ENCODE results near the gene LIPK.
"Not testable (repeated sequence)": the region's sequence is repeated elsewhere in the genome, so short reads cannot be mapped to it uniquely, and the experiment has no call there.

The LIPK gene

DNA sequence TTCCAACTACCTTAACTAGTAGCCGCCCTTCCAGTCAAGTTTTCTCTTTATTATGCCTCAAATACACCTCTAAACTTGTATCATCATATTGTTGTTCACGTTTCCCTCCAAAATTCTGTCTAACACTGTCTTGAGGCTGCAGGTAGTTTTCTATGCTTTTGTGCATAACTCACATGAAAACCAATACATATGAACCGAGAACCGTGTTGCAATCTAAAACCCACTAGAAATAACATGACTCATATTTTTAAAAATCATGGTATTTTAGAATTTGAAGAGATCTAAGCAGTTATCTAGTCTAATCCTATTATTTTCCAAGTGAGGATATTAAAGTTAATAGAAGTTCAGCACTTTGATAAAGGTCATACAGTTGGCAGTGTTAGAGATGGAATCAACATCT, 23.6 kb upstream of the LIPK start:
- Histone ChIP-seq H3K9me3 (ENCODE audit: low read length) (no peaks in the 10 kb centered on the region), H3K36me3 (ENCODE audit: insufficient read depth, low read length) (no peaks in the 10 kb centered on the region), H3K4me3 (ENCODE audit: low read length) (no peak overlapping the region), H3K4me1 (ENCODE audit: insufficient read depth, low read length) (no peaks in the 10 kb centered on the region), H3K27me3 (ENCODE audit: insufficient read depth, low read length) (no peaks in the 10 kb centered on the region), H2AFZ (ENCODE audit: low read depth, low read length) (no peak overlapping the region)

- H3K9me3 ChIP-seq (ENCODE audit: low read length), result no peaks in the 10 kb centered on the region
- H3K27me3 ChIP-seq (ENCODE audit: insufficient read depth, low read length), result no peaks in the 10 kb centered on the region
Measured at GRCh38 chr10:88687853-88688467, 18.1 kb upstream of the LIPK start.

DNA sequence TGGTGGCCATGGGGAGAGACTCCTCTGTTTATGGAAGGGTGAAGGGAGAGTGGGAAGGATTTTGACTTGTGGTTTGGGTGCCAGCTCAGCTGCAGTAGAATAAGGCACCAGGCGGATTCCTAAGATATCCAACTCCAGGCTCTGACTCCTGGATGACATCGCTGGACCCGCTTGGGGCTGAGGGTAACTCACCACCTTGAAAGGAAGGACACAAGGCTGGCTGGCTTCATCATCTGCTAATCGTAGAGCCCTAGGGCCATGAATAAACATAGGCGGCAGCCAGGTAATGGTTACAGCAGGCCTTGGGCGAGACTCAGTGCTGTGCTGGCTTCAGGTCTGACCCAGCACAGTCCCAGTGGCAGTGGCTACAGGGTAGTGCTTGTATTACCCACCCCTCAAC, 16.7 kb upstream of the LIPK start:
- H3K27me3 ChIP-seq (ENCODE audit: insufficient read depth, low read length), result no peaks in the 10 kb centered on the region
- no peaks in the 10 kb centered on the region for H3K9me3 ChIP-seq (ENCODE audit: low read length)
- H3K4me1 ChIP-seq (ENCODE audit: insufficient read depth, low read length), result no peaks in the 10 kb centered on the region
- no peak overlapping the region for H2AFZ ChIP-seq (ENCODE audit: low read depth, low read length)
- no peak overlapping the region for H3K4me3 ChIP-seq (ENCODE audit: low read length)
- no peaks in the 10 kb centered on the region for H3K36me3 ChIP-seq (ENCODE audit: insufficient read depth, low read length)

More at GRCh38 chr10:88687853-88688467, 18.1 kb upstream of the LIPK start:
- H3K36me3 ChIP-seq (ENCODE audit: insufficient read depth, low read length), result no peaks in the 10 kb centered on the region
- no peaks in the 10 kb centered on the region for H3K4me1 ChIP-seq (ENCODE audit: insufficient read depth, low read length)
- H3K4me3 ChIP-seq (ENCODE audit: low read length), result no peak overlapping the region
- H2AFZ ChIP-seq (ENCODE audit: low read depth, low read length), result no peak overlapping the region

DNA sequence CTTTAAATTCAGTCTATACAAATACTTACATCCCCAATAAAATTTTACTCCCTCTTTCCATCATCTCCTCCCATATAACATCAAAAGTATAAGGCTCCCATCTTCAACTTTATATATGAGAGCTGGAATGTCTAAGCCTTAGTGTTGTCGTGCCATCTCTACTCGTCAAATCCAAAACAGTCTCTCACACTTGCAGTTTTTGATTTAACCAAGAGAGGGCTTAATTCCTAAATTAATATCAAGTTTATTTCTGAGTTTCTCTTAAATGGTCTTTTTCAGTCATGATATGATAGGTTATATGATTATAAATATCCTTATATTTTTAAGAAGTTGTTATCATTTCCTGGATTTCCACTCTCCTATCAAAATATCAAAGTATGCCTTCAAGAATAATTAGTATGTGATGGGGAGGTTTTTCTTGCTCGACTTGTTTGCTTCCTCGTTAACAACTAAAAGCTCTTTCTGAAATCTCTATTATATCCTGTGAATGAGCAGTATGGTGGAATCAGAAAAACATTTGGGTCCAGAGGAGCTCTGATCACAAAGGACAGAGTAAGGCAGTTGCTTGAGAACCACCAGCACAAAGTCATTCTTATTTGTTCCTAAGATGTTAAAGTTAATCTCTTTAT, 12.5 kb upstream of the LIPK start:
- no peaks in the 10 kb centered on the region for H3K36me3 ChIP-seq (ENCODE audit: insufficient read depth, low read length)
- no peak overlapping the region for H2AFZ ChIP-seq (ENCODE audit: low read depth, low read length)
- H3K9me3 ChIP-seq (ENCODE audit: low read length), result no peaks in the 10 kb centered on the region
- H3K4me1 ChIP-seq (ENCODE audit: insufficient read depth, low read length), result no peaks in the 10 kb centered on the region
- H3K4me3 ChIP-seq (ENCODE audit: low read length), result no peak overlapping the region
- H3K27me3 ChIP-seq (ENCODE audit: insufficient read depth, low read length), result no peaks in the 10 kb centered on the region

DNA sequence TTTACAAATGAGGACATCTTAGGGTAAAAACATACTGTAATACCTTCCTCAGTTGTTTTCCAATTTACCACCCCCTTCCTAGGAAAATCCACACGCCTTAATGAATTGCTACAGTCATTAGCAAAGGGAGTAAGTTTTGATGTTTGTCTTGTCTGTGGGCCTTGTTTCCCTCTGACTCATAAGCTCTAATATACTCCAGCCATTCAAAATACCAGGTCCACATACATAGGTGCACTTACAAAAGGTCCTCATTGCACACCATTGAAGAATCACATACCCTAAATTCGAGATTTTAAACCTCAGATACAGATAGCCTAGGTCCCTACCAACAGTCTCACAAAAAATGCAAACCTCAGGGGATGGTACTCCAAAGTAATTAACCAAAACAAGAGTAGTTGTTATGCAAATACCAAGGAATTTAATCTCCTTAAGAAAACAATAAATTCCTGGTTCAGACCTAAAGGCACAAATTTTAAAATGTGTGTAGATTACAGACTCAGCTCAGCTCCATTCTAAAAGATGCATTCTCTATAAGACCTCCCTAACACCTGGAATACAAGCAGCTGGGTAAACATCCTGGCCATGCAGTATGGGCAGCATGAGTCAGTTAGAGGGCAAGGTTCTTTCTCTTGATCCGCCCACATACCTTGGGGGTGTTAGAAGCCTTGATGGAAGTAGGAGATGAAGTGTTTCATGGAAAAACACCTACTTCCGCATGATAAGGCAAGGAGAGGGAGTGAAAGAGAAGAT, 3.0 kb upstream of the LIPK start:
- Histone ChIP-seq H3K4me3 (ENCODE audit: low read length) (no peak overlapping the region), H3K9me3 (ENCODE audit: low read length) (no peaks in the 10 kb centered on the region), H3K27me3 (ENCODE audit: insufficient read depth, low read length) (no peaks in the 10 kb centered on the region), H3K36me3 (ENCODE audit: insufficient read depth, low read length) (no peaks in the 10 kb centered on the region), H3K4me1 (ENCODE audit: insufficient read depth, low read length) (no peaks in the 10 kb centered on the region), H2AFZ (ENCODE audit: low read depth, low read length) (no peak overlapping the region)

DNA sequence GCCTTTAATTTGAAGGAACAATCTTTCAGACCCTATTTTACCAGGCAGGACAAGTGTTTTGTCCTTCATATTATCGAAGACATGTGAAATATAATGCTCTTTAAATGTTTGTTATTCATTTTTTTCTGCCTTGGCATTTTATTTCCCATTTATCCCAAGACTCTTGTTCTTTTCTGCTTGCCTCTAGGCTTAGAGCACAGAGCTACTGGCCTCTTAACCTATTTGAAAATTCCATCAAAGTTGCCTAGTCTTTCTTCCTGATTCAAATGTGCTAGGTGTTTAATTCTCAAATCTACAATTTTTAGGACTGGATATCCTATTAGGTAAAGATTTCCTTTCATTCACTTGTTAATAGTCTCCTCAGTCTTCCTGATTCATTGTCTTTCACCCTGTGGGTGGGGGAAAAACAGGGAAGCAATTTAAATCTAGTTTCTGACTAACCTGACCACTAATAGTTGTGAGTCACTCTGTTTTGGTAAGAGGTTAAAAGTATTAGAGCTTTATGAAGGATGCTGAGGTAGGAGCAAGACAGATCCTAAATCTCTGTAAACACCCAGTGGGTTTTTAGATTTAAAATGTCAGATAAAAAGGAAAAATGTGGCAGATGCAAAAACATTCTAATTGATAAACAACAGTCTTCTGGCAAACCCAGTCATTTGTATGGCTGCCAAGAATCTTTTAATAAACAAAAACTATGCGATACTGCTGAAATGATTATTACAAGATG, 1.5 kb downstream of the LIPK start:
- no peaks in the 10 kb centered on the region for H3K9me3 ChIP-seq (ENCODE audit: low read length)
- no peak overlapping the region for H2AFZ ChIP-seq (ENCODE audit: low read depth, low read length)
- no peak overlapping the region for H3K4me3 ChIP-seq (ENCODE audit: low read length)
- peaks cover 2% of the 10 kb centered on the region for H3K4me1 ChIP-seq (ENCODE audit: insufficient read depth, low read length)
- H3K27me3 ChIP-seq (ENCODE audit: insufficient read depth, low read length), result no peaks in the 10 kb centered on the region
- H3K36me3 ChIP-seq (ENCODE audit: insufficient read depth, low read length), result no peaks in the 10 kb centered on the region

DNA sequence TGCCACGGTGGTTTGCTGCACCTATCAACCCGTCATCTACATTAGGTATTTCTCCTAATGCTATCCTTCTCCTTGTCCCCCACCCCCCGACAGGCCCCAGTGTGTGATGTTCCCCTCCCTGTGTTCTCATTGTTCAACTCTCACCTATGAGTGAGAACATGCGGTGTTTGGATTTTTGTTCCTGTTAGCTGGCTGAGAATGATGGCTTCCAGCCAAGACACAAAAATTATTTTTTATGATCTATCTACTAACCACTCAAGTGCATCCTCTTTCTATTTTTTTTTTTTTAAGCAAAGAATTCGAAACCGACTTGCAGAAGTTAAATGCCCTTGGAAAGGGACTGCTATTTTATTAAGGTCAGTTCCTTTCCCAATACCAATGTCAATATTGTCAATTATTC, 3.3 kb downstream of the LIPK start:
- H3K27me3 ChIP-seq (ENCODE audit: insufficient read depth, low read length); H3K36me3 ChIP-seq (ENCODE audit: insufficient read depth, low read length); H2AFZ ChIP-seq (ENCODE audit: low read depth, low read length); H3K4me3 ChIP-seq (ENCODE audit: low read length); H3K9me3 ChIP-seq (ENCODE audit: low read length); H3K4me1 ChIP-seq (ENCODE audit: insufficient read depth, low read length): not testable (repeated sequence)

GRCh38 chr10:88715517-88715916, 9.5 kb downstream of the LIPK start:
- H2AFZ ChIP-seq (ENCODE audit: low read depth, low read length), result no peak overlapping the region
- no peaks in the 10 kb centered on the region for H3K36me3 ChIP-seq (ENCODE audit: insufficient read depth, low read length)

DNA sequence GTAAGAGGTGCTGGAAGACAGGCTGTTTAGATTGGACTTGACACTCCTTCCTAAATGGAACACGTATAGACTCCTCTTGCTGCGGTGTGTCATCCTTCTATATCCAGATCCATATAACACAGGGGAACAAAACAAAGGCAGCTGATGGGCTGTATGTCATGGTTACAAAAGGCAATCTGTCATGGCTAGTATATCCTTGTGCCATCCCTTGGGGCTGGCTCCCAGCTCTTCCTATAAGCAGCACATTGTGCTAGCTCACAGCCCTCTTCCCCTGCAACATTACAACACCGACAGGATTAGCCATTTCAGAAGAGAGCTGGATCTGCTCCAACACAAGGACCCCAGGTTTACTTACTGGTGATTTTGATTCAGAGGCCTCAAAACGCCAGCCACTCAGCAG, 15.3 kb downstream of the LIPK start:
- Histone ChIP-seq H3K4me3 (ENCODE audit: low read length) (no peak overlapping the region), H3K27me3 (ENCODE audit: insufficient read depth, low read length) (no peaks in the 10 kb centered on the region), H3K9me3 (ENCODE audit: low read length) (no peaks in the 10 kb centered on the region), H3K4me1 (ENCODE audit: insufficient read depth, low read length) (no peaks in the 10 kb centered on the region), H3K36me3 (ENCODE audit: insufficient read depth, low read length) (no peaks in the 10 kb centered on the region), H2AFZ (ENCODE audit: low read depth, low read length) (no peak overlapping the region)

More at GRCh38 chr10:88715517-88715916, 9.5 kb downstream of the LIPK start:
- H3K4me3 ChIP-seq (ENCODE audit: low read length), result no peak overlapping the region
- H3K27me3 ChIP-seq (ENCODE audit: insufficient read depth, low read length), result no peaks in the 10 kb centered on the region
- H3K9me3 ChIP-seq (ENCODE audit: low read length), result no peaks in the 10 kb centered on the region
- H3K4me1 ChIP-seq (ENCODE audit: insufficient read depth, low read length), result no peaks in the 10 kb centered on the region

DNA sequence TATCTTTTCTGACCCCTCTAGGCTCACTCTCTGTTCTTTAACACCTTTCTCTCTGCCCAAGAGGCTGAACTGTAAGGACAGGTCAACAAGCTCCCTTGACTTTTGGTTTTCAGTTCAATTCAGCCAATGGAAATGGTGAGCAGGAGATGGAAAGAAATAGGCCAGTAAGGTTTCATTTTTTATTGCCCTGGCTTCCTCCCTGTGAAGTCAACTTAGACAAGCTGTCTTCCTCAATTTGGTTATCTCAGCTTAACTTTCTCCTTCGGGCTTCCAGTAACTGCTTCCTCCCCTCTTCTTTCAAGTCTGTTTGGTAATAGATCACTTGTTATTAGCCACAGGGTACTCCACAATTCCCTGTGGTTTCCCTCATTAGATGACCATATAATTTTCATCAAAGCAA, 19.7 kb downstream of the LIPK start:
- Histone ChIP-seq H3K4me3 (ENCODE audit: low read length) (no peak overlapping the region), H3K36me3 (ENCODE audit: insufficient read depth, low read length) (no peaks in the 10 kb centered on the region), H3K4me1 (ENCODE audit: insufficient read depth, low read length) (no peaks in the 10 kb centered on the region), H2AFZ (ENCODE audit: low read depth, low read length) (no peak overlapping the region), H3K9me3 (ENCODE audit: low read length) (no peaks in the 10 kb centered on the region), H3K27me3 (ENCODE audit: insufficient read depth, low read length) (no peaks in the 10 kb centered on the region)

GRCh38 chr10:88728107-88728763, 22.2 kb downstream of the LIPK start:
- no peak overlapping the region for H2AFZ ChIP-seq (ENCODE audit: low read depth, low read length)
- H3K9me3 ChIP-seq (ENCODE audit: low read length), result no peaks in the 10 kb centered on the region
- no peaks in the 10 kb centered on the region for H3K36me3 ChIP-seq (ENCODE audit: insufficient read depth, low read length)
- H3K4me1 ChIP-seq (ENCODE audit: insufficient read depth, low read length), result no peaks in the 10 kb centered on the region
- H3K27me3 ChIP-seq (ENCODE audit: insufficient read depth, low read length), result no peaks in the 10 kb centered on the region
- H3K4me3 ChIP-seq (ENCODE audit: low read length), result no peak overlapping the region

DNA sequence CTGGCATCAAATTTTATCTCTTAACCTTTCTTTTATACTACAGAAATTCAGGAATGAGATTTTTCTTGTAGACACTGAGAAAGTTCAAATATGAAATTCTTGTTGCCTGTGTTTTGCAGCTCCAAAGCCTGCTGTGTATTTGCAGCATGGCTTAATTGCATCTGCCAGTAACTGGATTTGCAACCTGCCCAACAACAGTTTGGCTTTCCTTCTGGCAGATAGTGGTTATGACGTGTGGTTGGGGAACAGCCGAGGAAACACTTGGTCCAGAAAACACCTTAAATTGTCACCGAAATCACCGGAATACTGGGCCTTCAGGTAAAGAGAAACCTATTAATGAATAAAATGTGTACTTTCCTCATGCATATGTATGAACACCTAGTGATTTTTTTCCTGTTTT, 24.8 kb downstream of the LIPK start:
- no peaks in the 10 kb centered on the region for H3K27me3 ChIP-seq (ENCODE audit: insufficient read depth, low read length)
- H3K36me3 ChIP-seq (ENCODE audit: insufficient read depth, low read length), result no peaks in the 10 kb centered on the region
- H3K4me3 ChIP-seq (ENCODE audit: low read length), result no peak overlapping the region

DNA sequence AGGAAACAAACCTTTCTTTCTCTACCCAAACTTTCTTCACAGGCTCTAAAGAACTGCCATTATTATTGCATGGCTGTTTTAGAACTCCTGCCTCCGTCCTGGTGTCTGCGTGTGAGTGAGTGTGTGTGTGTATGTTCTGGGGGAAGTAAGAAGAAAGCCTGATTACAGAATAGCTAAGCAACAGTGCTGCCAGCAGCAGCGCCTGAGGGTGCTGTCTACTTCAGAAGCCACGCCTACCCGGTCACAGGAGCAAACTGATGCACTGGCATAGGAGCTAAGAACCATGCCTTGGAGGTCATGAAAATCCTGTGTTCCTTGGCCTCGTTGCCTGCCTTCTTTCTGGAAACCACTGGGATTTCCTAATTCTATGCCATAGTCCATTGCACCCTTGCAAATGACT, 25.2 kb downstream of the LIPK start:
- no peak overlapping the region for H2AFZ ChIP-seq (ENCODE audit: low read depth, low read length)
- no peaks in the 10 kb centered on the region for H3K36me3 ChIP-seq (ENCODE audit: insufficient read depth, low read length)
- H3K4me3 ChIP-seq (ENCODE audit: low read length), result no peak overlapping the region
- no peaks in the 10 kb centered on the region for H3K9me3 ChIP-seq (ENCODE audit: low read length)
- no peaks in the 10 kb centered on the region for H3K4me1 ChIP-seq (ENCODE audit: insufficient read depth, low read length)
- no peaks in the 10 kb centered on the region for H3K27me3 ChIP-seq (ENCODE audit: insufficient read depth, low read length)

More for the DNA sequence above, 24.8 kb downstream of the LIPK start:
- H2AFZ ChIP-seq (ENCODE audit: low read depth, low read length), result no peak overlapping the region
- H3K9me3 ChIP-seq (ENCODE audit: low read length), result no peaks in the 10 kb centered on the region
- no peaks in the 10 kb centered on the region for H3K4me1 ChIP-seq (ENCODE audit: insufficient read depth, low read length)

Measured in neuron (in vitro differentiated cells).